Keratinocyte (primary cell): ENCODE data around the gene WDR1. TPM values are rescaled to one million over a fixed set of nuclear protein-coding genes. Genes with fewer than 3 reads are reported as not detected.

Source experiments
- DNase-seq: peaks from one replicate; pipeline ENCODE4 v3.0.0-alpha.2; 2011; ENCODE audit warnings: low read depth, missing footprints, low spot score
- FAIRE-seq: peaks from 2 replicates; lab custom pipeline; 2011; peaks lifted over from hg19 to GRCh38; lab: Jason Lieb, UNC
- H2AFZ ChIP-seq: 2 replicates; pipeline ENCODE4 v1.6.0; 2012; ENCODE audit warnings: low read length, control low read depth, inconsistent platforms; ENCODE audit not compliant: control insufficient read depth
- H3K27ac ChIP-seq: 2 replicates; pipeline ENCODE4 v1.5.1; 2011; ENCODE audit warnings: low read length; ENCODE audit not compliant: control insufficient read depth, insufficient read depth
- H3K27me3 ChIP-seq: 3 replicates; pipeline ENCODE4 v1.6.0; 2011; ENCODE audit warnings: low read length; ENCODE audit not compliant: control insufficient read depth, insufficient read depth; ENCODE audit errors: extremely low read depth
- H3K36me3 ChIP-seq, 2 experiments: 2 replicates in 1 of 2; 3 replicates in 1 of 2; pipeline ENCODE4 v1.5.1; 2011; ENCODE audit warnings: low read length in 2 of 2, mild to moderate bottlenecking in 1 of 2; ENCODE audit not compliant: control insufficient read depth in 2 of 2, insufficient read depth in 2 of 2; ENCODE audit errors: extremely low read depth in 1 of 2
- H3K4me1 ChIP-seq: 3 replicates; pipeline ENCODE4 v1.5.1; 2011; ENCODE audit warnings: low read length; ENCODE audit not compliant: control insufficient read depth, insufficient read depth; ENCODE audit errors: extremely low read depth
- H3K4me2 ChIP-seq: 3 replicates; pipeline ENCODE4 v1.6.0; 2011; ENCODE audit warnings: low read depth, low read length; ENCODE audit not compliant: control insufficient read depth, insufficient read depth; ENCODE audit errors: extremely low read depth
- H3K4me3 ChIP-seq, 3 experiments: fragments of 200-600 bp in 1 of 3; sonication (generic) in 1 of 3; 2 replicates in 2 of 3; 3 replicates in 1 of 3; pipeline ENCODE4 v1.5.1; 2011 to 2016; ENCODE audit warnings: low read length in 3 of 3, mild to moderate bottlenecking in 3 of 3, control low read depth in 2 of 3, inconsistent platforms in 1 of 3, low read depth in 1 of 3, mixed read lengths in 1 of 3, mixed run types in 1 of 3, moderate library complexity in 1 of 3; ENCODE audit not compliant: control insufficient read depth in 2 of 3, insufficient read depth in 2 of 3; ENCODE audit errors: extremely low read depth in 1 of 3
- H3K79me2 ChIP-seq: 2 replicates; pipeline ENCODE4 v1.6.0; 2012; ENCODE audit warnings: low read length; ENCODE audit not compliant: control insufficient read depth, insufficient read depth
- H3K9ac ChIP-seq: 3 replicates; pipeline ENCODE4 v1.6.0; 2011; ENCODE audit warnings: low read length; ENCODE audit not compliant: control insufficient read depth, insufficient read depth; ENCODE audit errors: extremely low read depth
- H3K9me1 ChIP-seq: 3 replicates; pipeline ENCODE4 v1.6.0; 2011; ENCODE audit warnings: low read length; ENCODE audit not compliant: control insufficient read depth, insufficient read depth; ENCODE audit errors: extremely low read depth
- H3K9me3 ChIP-seq: 2 replicates; pipeline ENCODE4 v1.5.1; 2012; ENCODE audit warnings: low read depth, low read length; ENCODE audit not compliant: control insufficient read depth
- H4K20me1 ChIP-seq: 3 replicates; pipeline ENCODE4 v1.6.0; 2011; ENCODE audit warnings: low read length; ENCODE audit not compliant: control insufficient read depth, insufficient read depth; ENCODE audit errors: extremely low read depth
- CTCF ChIP-seq, 3 experiments: IDR thresholded peaks in 1 of 3; conservative IDR thresholded peaks in 1 of 3; optimal IDR thresholded peaks in 1 of 3; 2 replicates in 2 of 3; 3 replicates in 1 of 3; pipeline versions ENCODE3 to v1.5.1; 2011; ENCODE audit warnings: low read length in 3 of 3, mild to moderate bottlenecking in 3 of 3, moderate library complexity in 2 of 3, control low read depth in 1 of 3, inconsistent platforms in 1 of 3; ENCODE audit not compliant: insufficient read depth in 2 of 3; ENCODE audit errors: extremely low read depth in 1 of 3
- EZH2 ChIP-seq: IDR thresholded peaks from one replicate; pipeline ENCODE4 v1.6.1; 2012; ENCODE audit warnings: inconsistent platforms, mild to moderate bottlenecking, low read length, moderate library complexity
- dilution Hi-C: fragments of 300-500 bp; cut with MboI; formaldehyde crosslinking; loops from one replicate; pipeline ENCODE4 v1.7.0; 2020; ENCODE audit warnings: low sequenced_read_pairs; ENCODE audit not compliant: extremely low pct_ligation_motif_present
- polyA plus RNA-seq, 5 experiments: library from polyadenylated mRNA; depleted of rRNA in 3 of 5; stranded (reverse) in 3 of 5; stranded (forward) in 1 of 5; unstranded in 1 of 5; fragments of >200 nt; gene quantifications; 1 replicate in 1 of 5; 2 replicates in 3 of 5; 3 replicates in 1 of 5; pipeline versions ENCODE4 v1.2.1 to v1.2.3, GENCODE V29; 2011 to 2012; ENCODE audit warnings: missing spikeins in 2 of 5, low read depth in 1 of 5, low replicate concordance in 1 of 5

Gene WDR1
- polyA plus RNA-seq, 1 donor (not counting 4 experiments of a cell fraction or from before 2014, with no cell fraction given): 423 TPM

DNA sequence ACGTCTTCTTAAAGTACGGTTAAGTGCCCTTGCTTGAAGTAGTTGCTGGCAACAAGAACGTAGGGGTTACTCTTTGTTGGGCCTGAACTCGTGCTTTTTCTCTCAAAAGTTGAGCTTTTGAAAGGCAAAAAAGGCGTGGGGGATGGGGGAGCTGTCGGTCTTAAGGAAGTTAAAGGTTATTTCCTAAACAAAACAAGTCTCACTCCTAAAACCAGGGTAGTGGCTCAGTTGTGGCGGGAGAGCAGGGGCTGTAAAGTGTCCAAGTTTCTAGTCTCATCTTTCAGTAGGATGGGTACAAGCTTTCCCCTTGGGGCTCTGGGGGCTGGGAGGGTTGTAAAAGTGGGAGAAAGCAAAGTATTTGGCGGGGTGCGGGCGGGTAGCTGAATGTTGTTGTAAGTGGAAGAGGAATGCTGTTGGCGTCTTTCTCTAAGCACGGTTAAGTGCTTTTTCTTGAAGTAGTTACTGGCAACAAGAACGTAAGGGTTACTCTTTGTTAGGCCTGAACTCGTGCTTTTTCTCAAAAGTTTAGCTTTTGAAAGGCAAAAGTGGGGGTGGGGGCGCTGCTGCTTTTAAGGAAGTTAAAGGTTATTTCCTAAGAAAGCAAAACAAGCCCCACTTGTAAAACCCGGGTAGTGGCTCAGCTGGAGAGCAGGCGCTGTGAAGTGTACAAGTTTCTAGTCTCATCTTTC, 904 bp upstream of the WDR1 start:
- Histone ChIP-seq H3K4me2 (peak overlapping the region; percentile 96), H3K9ac (peak overlapping the region; percentile 91), H3K36me3 (peaks cover 17 to 33% of the 10 kb centered on the region in 2 experiments), H3K4me3 (peak overlapping the region; percentile 49 to 81 (median 79)), H3K27ac (peak overlapping the region; percentile 90), H3K4me1 (peaks cover 27% of the 10 kb centered on the region), H3K79me2 (peaks cover 37% of the 10 kb centered on the region), H3K9me1 (peaks cover 2% of the 10 kb centered on the region), H3K27me3 (no peaks in the 10 kb centered on the region), H3K9me3 (no peaks in the 10 kb centered on the region), H4K20me1 (peaks cover 16% of the 10 kb centered on the region), H2AFZ (no peak overlapping the region)
- dilution Hi-C loops: no loop called here
- no peak for TF ChIP-seq CTCF (optimal IDR thresholded peaks at IDR 0.05 in 1 of 3, IDR thresholded peaks at IDR 0.05 in 1 of 3, conservative IDR thresholded peaks at IDR 0.05 in 1 of 3; ENCODE audit: extremely low read depth in 1 of 3, insufficient read depth in 2 of 3, low read length in 3 of 3)
- no peak for TF ChIP-seq EZH2
- no peak for DNase-seq
- FAIRE-seq: no peak

DNA sequence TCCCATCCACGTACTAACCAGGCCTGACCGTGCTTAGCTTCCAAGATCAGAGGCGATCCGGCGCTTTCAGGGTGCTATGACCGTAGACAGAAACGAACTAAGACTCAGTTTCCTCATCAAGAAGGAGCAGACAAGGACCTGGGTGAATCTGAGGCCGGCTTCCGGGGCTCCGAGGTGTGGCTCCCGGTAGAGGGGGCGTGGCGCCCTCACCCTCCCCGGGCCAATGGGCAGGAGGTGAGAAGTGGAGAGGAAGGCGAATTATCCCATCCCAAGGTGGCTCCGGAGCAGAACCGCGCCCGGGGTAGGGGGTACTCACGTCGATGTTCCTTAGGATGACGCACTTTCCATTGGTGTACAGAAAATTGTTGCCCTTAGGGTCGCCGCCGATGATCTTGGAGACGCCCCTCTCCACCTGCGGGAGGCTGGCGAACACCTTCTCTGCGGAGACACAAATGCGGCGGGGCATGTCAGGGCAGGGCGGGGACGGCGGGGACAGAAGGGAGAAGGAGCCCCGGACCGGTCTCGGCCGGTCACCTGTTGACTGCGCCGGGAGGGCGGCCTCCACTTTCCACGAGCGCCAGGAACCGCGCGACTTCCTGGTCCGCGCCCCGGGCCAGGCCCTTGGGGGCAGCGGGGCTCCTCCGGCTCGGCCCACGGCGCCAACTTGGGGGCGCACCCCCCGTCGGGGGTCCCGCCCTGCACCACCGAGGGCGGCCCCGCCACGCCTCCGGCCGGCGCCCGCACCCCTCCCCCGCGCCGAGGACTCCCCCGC, 616 bp downstream of the WDR1 start:
- H3K36me3 ChIP-seq: peaks cover 26 to 48% of the 10 kb centered on the region in 2 experiments
- FAIRE-seq: no peak
- no peaks in the 10 kb centered on the region for H3K27me3 ChIP-seq
- H3K4me3 ChIP-seq: peak overlapping the region; percentile 72 to 83 (median 74)
- peaks cover 4% of the 10 kb centered on the region for H3K9me1 ChIP-seq
- peaks cover 30% of the 10 kb centered on the region for H3K4me1 ChIP-seq
- peak overlapping the region; percentile 80 for H3K9ac ChIP-seq
- no peaks in the 10 kb centered on the region for H3K9me3 ChIP-seq
- H4K20me1 ChIP-seq: peaks cover 18% of the 10 kb centered on the region
- H3K4me2 ChIP-seq: peak overlapping the region; percentile 97
- H3K79me2 ChIP-seq: peaks cover 52% of the 10 kb centered on the region
- no peak for TF ChIP-seq EZH2
- no peak for TF ChIP-seq CTCF (optimal IDR thresholded peaks at IDR 0.05 in 1 of 3, IDR thresholded peaks at IDR 0.05 in 1 of 3, conservative IDR thresholded peaks at IDR 0.05 in 1 of 3; ENCODE audit: extremely low read depth in 1 of 3, insufficient read depth in 2 of 3, low read length in 3 of 3)
- no peak for DNase-seq
- peak overlapping the region; percentile 74 for H3K27ac ChIP-seq
- H2AFZ ChIP-seq: no peak overlapping the region
- dilution Hi-C loops: no loop called here
